GM21825 (cell line): ENCODE results near the gene SP140L.
"Not testable (repeated sequence)": the region's sequence is repeated elsewhere in the genome, so short reads cannot be mapped to it uniquely, and the experiment has no call there.

Experiments used
- ATAC-seq: cut with Tn5 transposase; IDR thresholded peaks from one replicate; pipeline ENCODE4 v1.9.1; 2021; ENCODE audit warnings: mild to moderate bottlenecking, moderate library complexity; ENCODE audit not compliant: unreplicated experiment

SP140L gene

GRCh38 chr2:230323385-230324106 is 3.4 kb upstream of the SP140L start:
- ATAC-seq: no peak

GRCh38 chr2:230324503-230324902 is 2.5 kb upstream of the SP140L start:
- no peak for ATAC-seq

GRCh38 chr2:230325316-230326243 is 1.4 kb upstream of the SP140L start:
- no peak for ATAC-seq

- ATAC-seq: peak; percentile 58
These were observed 593 bp downstream of the SP140L start for GRCh38 chr2:230327418-230328154.

- ATAC-seq: no peak
These were observed 1.1 kb downstream of the SP140L start for GRCh38 chr2:230328155-230328458.

GRCh38 chr2:230329946-230330605 is 3.1 kb downstream of the SP140L start:
- ATAC-seq: no peak

- ATAC-seq: no peak
These were observed 3.7 kb downstream of the SP140L start for GRCh38 chr2:230330725-230331124.

GRCh38 chr2:230335461-230335863 is 8.5 kb downstream of the SP140L start:
- no peak for ATAC-seq

GRCh38 chr2:230335864-230336506 is 9.0 kb downstream of the SP140L start:
- ATAC-seq: no peak

GRCh38 chr2:230341936-230342528 is 15.0 kb downstream of the SP140L start:
- not testable (repeated sequence) for ATAC-seq

- not testable (repeated sequence) for ATAC-seq
These were observed 16.1 kb downstream of the SP140L start for GRCh38 chr2:230343041-230343624.

- ATAC-seq: no peak
These were observed 16.8 kb downstream of the SP140L start for GRCh38 chr2:230343747-230344146.

GRCh38 chr2:230346465-230346864 is 19.5 kb downstream of the SP140L start:
- ATAC-seq: no peak

GRCh38 chr2:230346921-230347533 is 20.0 kb downstream of the SP140L start:
- ATAC-seq: no peak

- ATAC-seq: peak; percentile 56
These were observed 20.8 kb downstream of the SP140L start for GRCh38 chr2:230347659-230348305.

GRCh38 chr2:230348787-230349186 is 21.8 kb downstream of the SP140L start:
- no peak for ATAC-seq

GRCh38 chr2:230356084-230356483 is 29.1 kb downstream of the SP140L start:
- ATAC-seq: no peak

- ATAC-seq: no peak
These were observed 31.3 kb downstream of the SP140L start for GRCh38 chr2:230358305-230358704.

GRCh38 chr2:230360028-230360427 is 33.0 kb downstream of the SP140L start:
- ATAC-seq: no peak
